Subcutaneous adipose tissue (tissue), 4 donors: ENCODE measurements around the gene GFER. TPM values are rescaled to one million over a fixed set of nuclear protein-coding genes. Genes with fewer than 3 reads are reported as not detected.

Experiments used
- CTCF ChIP-seq: fragments of 450-650 bp; IDR thresholded peaks from one replicate; pipeline ENCODE4 v1.5.1; 2016; ENCODE audit warnings: low read depth, mild to moderate bottlenecking, control low read depth, antibody characterized with exemption, moderate library complexity
- total RNA-seq, 4 donors: library from RNA; depleted of rRNA; stranded (reverse); fragments of >200 nt; gene quantifications; one replicate each; pipeline ENCODE4 v1.1.0, GENCODE V29; 2016

Gene GFER
- total RNA-seq, 4 donors from 2014 or later = 9.1 to 17.4 (median 16.1) TPM

GRCh38 chr16:1949507-1949906 lies 34.5 kb upstream of the GFER start:
- TF ChIP-seq CTCF = no peak

DNA sequence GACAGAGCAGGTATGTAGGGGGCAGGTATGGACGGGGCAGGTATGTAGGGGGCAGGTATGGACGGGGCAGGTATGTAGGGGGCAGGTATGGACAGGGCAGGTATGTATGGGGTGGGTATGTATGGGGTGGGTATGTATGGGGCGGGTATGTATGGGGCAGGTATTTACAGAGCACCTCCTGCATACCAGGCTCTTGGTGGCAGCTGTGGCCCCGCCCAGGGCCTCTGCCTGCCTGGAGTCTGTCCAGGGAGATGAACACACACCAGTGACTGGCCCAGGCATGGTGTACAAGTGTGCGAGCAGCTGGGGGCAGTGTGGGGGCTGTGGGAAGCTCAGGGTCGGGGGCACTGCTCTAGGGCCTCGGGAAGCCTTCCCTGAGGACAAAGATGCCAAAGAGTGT lies 33.9 kb upstream of the GFER start:
- no peak for TF ChIP-seq CTCF

DNA sequence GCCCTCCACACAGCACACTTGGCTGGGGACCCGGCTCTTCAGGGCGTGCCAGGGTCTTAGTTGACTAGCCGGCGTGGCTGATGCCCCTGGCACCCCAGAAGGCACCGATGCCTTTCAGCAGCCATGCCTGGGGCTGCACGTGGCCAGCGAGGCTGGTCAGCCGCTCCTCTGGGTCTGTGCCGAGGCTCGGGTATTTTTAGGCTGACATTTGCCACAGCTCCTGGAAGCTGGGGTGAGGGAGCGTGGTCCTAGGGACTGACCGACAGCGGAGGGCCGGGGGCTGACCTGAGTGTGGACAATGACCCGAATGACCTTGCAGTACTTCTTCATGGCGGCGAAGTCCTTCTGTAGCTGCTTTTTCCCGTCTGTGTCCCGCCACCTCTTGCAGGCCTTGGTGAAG lies 33.4 kb upstream of the GFER start:
- TF ChIP-seq CTCF = no peak

DNA sequence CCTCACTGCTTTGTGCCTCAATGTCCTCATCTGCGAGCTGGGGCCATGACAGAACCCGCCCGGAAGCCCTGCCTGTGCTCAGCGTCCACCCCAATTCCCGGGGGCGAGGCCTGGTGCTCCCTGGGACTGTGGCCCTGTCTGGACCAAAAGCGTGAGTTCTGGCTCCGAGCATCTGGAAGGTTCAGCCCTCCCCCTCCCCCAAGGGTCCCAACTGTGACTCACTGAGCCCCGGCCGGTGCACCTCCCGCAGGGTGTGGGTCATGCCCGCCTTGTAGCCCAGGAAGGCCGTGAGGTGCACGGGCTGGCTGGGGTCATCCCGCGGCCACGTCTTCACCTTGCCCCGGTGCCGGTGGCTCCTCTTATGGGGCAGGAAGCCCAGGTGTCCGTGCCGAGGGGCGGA lies 30.3 kb upstream of the GFER start:
- no peak for TF ChIP-seq CTCF

DNA sequence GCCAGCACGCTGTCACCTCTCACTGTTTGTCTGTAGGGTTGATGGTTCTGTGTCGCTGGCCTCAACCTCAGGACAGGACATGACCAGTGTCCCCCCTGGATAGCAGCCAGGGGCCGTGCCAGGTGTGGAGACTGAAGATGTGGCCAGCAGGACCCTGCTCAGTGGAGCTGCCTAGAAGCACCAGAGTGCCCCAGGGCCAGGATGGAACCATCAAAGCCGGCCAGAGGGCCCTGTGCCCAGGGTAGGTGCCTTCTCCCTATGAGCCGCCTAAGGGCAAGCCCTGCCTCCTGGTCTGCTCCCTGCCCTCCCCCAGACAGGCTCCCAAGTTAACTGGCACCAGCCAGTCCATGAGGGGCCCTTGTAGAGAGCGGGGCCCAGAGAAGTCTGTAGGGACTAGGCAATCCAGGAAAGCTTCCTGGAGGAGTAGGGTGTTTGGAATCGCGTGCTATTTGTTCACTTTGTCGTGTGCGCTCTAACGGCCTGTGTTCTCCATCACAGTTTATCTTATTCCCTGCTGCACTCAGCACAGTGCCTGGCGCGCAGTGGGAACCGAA lies 25.2 kb upstream of the GFER start:
- no peak for TF ChIP-seq CTCF

DNA sequence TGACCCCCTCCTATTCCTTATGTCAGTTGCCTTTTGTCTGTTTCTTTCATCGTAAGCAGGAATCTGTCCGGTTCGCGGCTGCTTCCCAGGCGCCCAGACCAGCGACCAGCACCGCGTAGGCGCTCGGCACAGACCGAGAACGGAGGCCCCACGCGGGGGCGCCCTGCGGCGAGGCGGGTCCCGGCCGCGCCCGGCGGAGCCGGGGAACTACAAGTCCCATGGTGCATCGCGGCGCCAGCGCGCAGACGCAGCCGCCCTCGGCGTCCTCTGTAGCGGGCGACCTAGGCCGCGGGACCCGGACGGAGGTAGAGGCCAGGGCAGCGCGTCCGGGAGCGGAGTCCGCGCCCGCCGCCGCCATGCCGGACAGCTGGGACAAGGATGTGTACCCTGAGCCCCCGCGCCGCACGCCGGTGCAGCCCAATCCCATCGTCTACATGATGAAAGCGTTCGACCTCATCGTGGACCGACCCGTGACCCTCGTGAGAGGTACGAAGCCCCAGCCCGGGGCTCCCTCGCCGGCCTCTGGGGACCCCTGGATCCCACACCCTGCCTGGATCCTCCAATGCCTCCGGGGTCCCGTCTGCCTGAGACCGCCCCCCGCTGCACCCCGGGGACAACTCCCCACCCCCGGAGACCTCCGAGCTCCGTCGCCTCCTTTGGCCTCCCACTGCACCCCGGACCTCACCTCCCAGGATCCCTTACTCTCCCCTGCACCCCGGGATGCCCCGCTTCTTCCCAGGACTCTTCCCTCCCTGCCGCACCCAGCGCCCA lies 24.5 kb upstream of the GFER start, which contains the start of gene NDUFB10:
Gene NDUFB10 (plus strand): TSS at position 270 of the 771 bp plus-strand sequence. CDS start 87 bp downstream, at position 357.
- TF ChIP-seq CTCF = no peak

DNA sequence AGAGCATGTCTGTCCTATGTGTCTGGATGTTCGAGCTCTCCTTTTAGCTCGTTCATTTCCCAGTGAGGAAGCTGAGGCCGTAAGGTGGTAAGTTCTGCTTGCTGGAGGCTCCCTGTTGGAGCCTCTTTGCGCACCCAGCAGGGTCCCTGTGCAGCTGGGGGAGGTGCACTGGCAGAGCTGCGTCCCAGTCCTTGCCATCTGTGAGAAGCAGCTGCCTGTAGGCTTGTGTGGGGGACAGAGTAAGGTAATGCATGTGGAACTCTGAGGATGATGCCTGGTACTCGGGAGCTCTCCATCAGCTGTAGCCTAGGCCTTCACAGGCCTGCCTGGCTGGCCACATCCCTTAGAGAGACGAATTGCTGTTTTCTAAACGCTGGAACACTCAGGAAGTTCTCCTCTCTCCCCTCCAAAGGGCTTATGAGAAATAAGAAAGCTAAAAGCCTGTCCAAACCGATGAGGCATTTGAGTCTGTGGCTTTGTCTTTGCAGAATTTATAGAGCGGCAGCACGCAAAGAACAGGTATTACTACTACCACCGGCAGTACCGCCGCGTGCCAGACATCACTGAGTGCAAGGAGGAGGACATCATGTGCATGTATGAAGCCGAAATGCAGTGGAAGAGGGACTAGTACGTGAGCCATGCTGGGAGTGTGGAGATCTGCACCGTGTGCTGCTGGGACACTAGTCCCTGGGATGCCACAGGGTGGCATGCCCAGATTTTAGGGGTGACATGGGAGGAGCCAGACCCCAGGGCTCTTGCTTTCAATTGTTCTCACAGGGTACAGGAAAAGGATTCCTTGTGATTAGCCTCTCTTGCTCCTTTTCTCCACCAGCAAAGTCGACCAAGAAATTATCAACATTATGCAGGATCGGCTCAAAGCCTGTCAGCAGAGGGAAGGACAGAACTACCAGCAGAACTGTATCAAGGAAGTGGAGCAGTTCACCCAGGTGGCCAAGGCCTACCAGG lies 23.0 kb upstream of the GFER start:
- TF ChIP-seq CTCF = no peak
